ENCODE results near the gene NVL. TPM values are rescaled to one million over a fixed set of nuclear protein-coding genes. Genes with fewer than 3 reads are reported as not detected.

NVL gene
- total and polyA plus RNA-seq, 2 of the 4 experiments (the other 2 are of a cell fraction), result 16.5 to 18.4 TPM

DNA sequence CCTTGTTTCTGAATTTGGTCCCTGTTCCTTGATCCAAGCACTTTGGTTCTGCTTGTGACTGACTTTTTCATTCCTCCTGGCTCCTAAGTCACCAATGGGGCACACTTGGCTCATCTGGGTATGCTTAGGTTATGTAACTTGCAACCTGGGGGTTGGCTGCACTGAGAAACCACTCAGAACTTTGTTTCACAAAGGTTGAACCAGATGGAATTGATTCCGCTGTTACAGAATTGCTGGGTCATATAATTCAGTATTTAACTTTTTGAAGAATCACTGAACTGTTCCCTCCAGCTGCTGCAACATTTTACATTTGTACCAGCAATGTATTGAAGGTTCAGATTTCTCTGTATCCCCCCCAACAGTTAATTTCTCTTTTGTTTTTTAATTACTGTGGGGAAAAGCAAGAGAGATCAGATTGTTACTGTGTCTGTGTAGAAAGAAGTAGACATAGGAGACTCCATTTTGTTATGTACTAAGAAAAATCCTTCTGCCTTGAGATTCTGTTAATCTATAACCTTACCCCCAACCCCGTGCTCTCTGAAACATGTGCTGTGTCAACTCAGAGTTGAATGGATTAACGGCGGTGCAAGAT, 9.6 kb upstream of the NVL start:
- Histone ChIP-seq H3K27me3 (ENCODE audit: control insufficient read depth, insufficient read depth, low read length) (no peaks in the 10 kb centered on the region), H3K4me1 (ENCODE audit: control insufficient read depth, insufficient read depth, low read length) (no peaks in the 10 kb centered on the region), H2BK120ac (ENCODE audit: low read depth, low read length) (no peak overlapping the region), H2AFZ (replicated peaks; ENCODE audit: low read length, poor library complexity) (no peak overlapping the region), H3K36me3 (ENCODE audit: control insufficient read depth, insufficient read depth, low read length) (no peaks in the 10 kb centered on the region), H2BK15ac (ENCODE audit: low read depth, low read length) (no peak overlapping the region), H4K5ac (ENCODE audit: low read depth, low read length) (no peak overlapping the region), H2BK5ac (ENCODE audit: low read depth, low read length, poor library complexity, severe bottlenecking) (no peak overlapping the region), H3K14ac (replicated peaks; ENCODE audit: low read depth, low read length) (no peak overlapping the region), H2AK5ac (ENCODE audit: low read depth, low read length) (no peak overlapping the region; the same call in 1 of the 2 replicates), H2AK9ac (replicated peaks; ENCODE audit: low read depth, low read length, poor library complexity) (no peak overlapping the region), H3K9me1 (ENCODE audit: insufficient read depth, low read length) (no peaks in the 10 kb centered on the region), H4K91ac (ENCODE audit: insufficient read depth, low read depth, low read length) (no peak overlapping the region), H3K9ac (ENCODE audit: low read depth, low read length) (no peak overlapping the region), H3K4me3 (ENCODE audit: insufficient read depth, low read depth, low read length) (no peak overlapping the region), H4K20me1 (ENCODE audit: insufficient read depth, low read length) (no peaks in the 10 kb centered on the region), H4K8ac (ENCODE audit: low read depth in 2 of 2, low read length in 2 of 2) (no peak overlapping the region), H3K9me3 (ENCODE audit: control insufficient read depth, insufficient read depth, low read length) (peaks cover 15% of the 10 kb centered on the region), H2BK20ac (ENCODE audit: low read depth, low read length) (no peak overlapping the region), H3K79me1 (ENCODE audit: low read depth in 1 of 2, low read length in 2 of 2) (no peaks in the 10 kb centered on the region), H3K4me2 (ENCODE audit: low read depth, low read length) (no peak overlapping the region), H3K56ac (ENCODE audit: extremely low read depth, insufficient read depth, low read length) (no peak overlapping the region), H3K18ac (ENCODE audit: low read depth, low read length) (no peak overlapping the region), H3K27ac (ENCODE audit: insufficient read depth, low read length) (no peak overlapping the region), H3K4ac (ENCODE audit: low read depth, low read length) (no peak overlapping the region), H3K23ac (ENCODE audit: low read depth, low read length) (no peak overlapping the region)
- no TSS peak for BruUV-seq (replicated peaks)
- no peak for DNase-seq
- TF ChIP-seq CEBPB (IDR thresholded peaks at IDR 0.05; ENCODE audit: low read depth, low read length), result no peak
- TF ChIP-seq BHLHE40 (IDR thresholded peaks at IDR 0.05; ENCODE audit: low read depth, low read length), result no peak
- TF ChIP-seq, protein P1, sequence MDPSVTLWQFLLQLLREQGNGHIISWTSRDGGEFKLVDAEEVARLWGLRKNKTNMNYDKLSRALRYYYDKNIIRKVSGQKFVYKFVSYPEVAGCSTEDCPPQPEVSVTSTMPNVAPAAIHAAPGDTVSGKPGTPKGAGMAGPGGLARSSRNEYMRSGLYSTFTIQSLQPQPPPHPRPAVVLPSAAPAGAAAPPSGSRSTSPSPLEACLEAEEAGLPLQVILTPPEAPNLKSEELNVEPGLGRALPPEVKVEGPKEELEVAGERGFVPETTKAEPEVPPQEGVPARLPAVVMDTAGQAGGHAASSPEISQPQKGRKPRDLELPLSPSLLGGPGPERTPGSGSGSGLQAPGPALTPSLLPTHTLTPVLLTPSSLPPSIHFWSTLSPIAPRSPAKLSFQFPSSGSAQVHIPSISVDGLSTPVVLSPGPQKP (IDR thresholded peaks at IDR 0.05; ENCODE audit: borderline replicate concordance, low read depth, low read length), result no peak
- TF ChIP-seq CHD1 (IDR thresholded peaks at IDR 0.05; ENCODE audit: low read depth, low read length), result no peak
- TF ChIP-seq FOS (IDR thresholded peaks at IDR 0.05; ENCODE audit: low read depth, low read length), result no peak
- TF ChIP-seq MAZ (IDR thresholded peaks at IDR 0.05; ENCODE audit: borderline replicate concordance, low read depth, low read length), result no peak
- no peak for TF ChIP-seq NFE2L2 (IDR thresholded peaks at IDR 0.05; ENCODE audit: low read depth, low read length)
- no peak for TF ChIP-seq SMC3 (IDR thresholded peaks at IDR 0.05; ENCODE audit: low read depth, low read length)
- TF ChIP-seq POLR2A (IDR thresholded peaks at IDR 0.05; ENCODE audit: low read depth, low read length), result no peak
- TF ChIP-seq MAFK (IDR thresholded peaks at IDR 0.05; ENCODE audit: low read depth, low read length), result no peak
- TF ChIP-seq RAD21 (IDR thresholded peaks at IDR 0.05; ENCODE audit: low read length), result no peak
- TF ChIP-seq, protein P2, sequence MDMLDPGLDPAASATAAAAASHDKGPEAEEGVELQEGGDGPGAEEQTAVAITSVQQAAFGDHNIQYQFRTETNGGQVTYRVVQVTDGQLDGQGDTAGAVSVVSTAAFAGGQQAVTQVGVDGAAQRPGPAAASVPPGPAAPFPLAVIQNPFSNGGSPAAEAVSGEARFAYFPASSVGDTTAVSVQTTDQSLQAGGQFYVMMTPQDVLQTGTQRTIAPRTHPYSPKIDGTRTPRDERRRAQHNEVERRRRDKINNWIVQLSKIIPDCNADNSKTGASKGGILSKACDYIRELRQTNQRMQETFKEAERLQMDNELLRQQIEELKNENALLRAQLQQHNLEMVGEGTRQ (IDR thresholded peaks at IDR 0.05; ENCODE audit: low read depth, low read length), result no peak
- no peak for TF ChIP-seq MXI1 (IDR thresholded peaks at IDR 0.05; ENCODE audit: borderline replicate concordance, low read depth, low read length)
- TF ChIP-seq, protein P3, sequence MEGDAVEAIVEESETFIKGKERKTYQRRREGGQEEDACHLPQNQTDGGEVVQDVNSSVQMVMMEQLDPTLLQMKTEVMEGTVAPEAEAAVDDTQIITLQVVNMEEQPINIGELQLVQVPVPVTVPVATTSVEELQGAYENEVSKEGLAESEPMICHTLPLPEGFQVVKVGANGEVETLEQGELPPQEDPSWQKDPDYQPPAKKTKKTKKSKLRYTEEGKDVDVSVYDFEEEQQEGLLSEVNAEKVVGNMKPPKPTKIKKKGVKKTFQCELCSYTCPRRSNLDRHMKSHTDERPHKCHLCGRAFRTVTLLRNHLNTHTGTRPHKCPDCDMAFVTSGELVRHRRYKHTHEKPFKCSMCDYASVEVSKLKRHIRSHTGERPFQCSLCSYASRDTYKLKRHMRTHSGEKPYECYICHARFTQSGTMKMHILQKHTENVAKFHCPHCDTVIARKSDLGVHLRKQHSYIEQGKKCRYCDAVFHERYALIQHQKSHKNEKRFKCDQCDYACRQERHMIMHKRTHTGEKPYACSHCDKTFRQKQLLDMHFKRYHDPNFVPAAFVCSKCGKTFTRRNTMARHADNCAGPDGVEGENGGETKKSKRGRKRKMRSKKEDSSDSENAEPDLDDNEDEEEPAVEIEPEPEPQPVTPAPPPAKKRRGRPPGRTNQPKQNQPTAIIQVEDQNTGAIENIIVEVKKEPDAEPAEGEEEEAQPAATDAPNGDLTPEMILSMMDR (conservative IDR thresholded peaks at IDR 0.05; ENCODE audit: low read depth, low read length), result no peak
- no peak for TF ChIP-seq RCOR1 (IDR thresholded peaks at IDR 0.05; ENCODE audit: insufficient replicate concordance, low read length)
- TF ChIP-seq RFX5 (IDR thresholded peaks at IDR 0.05; ENCODE audit: low read depth, low read length), result no peak
- intact Hi-C loops (cut with micrococcal nuclease) (no loop called here), in situ Hi-C loops (cut with MboI; ENCODE audit: low sequenced_read_pairs) (no loop called here), dilution Hi-C loops (cut with HindIII; ENCODE audit: low sequenced_read_pairs, unreplicated experiment) (no loop called here)
- POLR2A ChIA-PET (ENCODE audit: unreplicated experiment), result no interaction called here
- CTCF ChIA-PET, result interaction anchor here (0.6 kb wide), 1 partner anchor 80 kb away, joined by 3 read pairs; no protein-coding TSS in a partner anchor
- no CpG with 5 or more reads among the region's 4 CpGs for WGBS, 2 experiments (ENCODE audit: extremely low coverage in 2 of 2, insufficient read length in 1 of 2)
- ATAC-seq (ENCODE audit: low read depth), result no peak

All from IMR-90 (cell line).